OCI-LY3 (cell line): Measurements from ENCODE around the gene TTC22.

Source experiments
- EZH2phosphoT487 ChIP-seq: fragments of 200-600 bp; shearing (Covaris generic); IDR thresholded peaks from 2 replicates; pipeline ENCODE4 v1.6.1; 2018; ENCODE audit warnings: antibody characterized with exemption, mixed run types, low read depth
- TF ChIP-seq, protein P1 (sequence below): fragments of 200-600, 300-600 bp; sonication (generic); IDR thresholded peaks from 2 replicates; pipeline ENCODE4 v1.5.1; 2014; ENCODE audit warnings: antibody characterized with exemption, low read length, low read depth

DNA sequence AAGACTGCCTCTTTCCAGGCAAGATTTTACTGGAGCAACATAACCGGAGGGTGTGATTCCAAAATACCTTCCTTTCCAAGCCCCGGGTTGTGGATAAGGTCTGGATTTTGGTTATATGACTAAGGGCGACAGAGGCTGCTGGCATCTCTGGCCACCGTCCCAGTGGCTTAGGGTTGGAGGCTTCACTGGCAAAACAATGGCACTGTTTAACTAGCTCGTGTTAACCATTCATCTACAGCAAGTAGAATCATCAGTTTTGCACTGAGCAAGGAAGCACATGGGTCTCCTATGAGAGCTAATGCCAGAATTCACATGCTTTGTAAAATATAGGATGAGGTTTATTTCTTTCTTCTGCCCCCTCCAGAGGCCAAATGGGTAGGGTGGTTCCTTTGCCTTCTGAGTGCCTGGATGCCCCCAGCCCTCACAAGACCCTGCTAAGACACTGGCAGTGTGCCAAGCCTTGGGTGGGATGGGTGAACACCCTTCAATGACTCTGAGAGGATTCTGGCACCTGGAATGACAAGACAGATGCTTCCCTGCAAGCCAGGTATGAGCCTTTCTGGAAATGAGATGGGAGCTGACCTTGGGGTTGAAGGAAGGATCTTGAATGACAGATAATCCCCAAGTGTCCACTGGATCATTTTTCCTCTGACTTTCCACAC, 49.1 kb upstream of the TTC22 start:
- TF ChIP-seq, protein P1, sequence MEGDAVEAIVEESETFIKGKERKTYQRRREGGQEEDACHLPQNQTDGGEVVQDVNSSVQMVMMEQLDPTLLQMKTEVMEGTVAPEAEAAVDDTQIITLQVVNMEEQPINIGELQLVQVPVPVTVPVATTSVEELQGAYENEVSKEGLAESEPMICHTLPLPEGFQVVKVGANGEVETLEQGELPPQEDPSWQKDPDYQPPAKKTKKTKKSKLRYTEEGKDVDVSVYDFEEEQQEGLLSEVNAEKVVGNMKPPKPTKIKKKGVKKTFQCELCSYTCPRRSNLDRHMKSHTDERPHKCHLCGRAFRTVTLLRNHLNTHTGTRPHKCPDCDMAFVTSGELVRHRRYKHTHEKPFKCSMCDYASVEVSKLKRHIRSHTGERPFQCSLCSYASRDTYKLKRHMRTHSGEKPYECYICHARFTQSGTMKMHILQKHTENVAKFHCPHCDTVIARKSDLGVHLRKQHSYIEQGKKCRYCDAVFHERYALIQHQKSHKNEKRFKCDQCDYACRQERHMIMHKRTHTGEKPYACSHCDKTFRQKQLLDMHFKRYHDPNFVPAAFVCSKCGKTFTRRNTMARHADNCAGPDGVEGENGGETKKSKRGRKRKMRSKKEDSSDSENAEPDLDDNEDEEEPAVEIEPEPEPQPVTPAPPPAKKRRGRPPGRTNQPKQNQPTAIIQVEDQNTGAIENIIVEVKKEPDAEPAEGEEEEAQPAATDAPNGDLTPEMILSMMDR: no peak
- TF ChIP-seq EZH2phosphoT487: no peak
